SK-N-SH (cell line): ENCODE data around the gene DDI2.

ENCODE experiments used
- EP300 ChIP-seq, 2 experiments: IDR thresholded peaks; 2 replicates each; pipeline versions ENCODE4 v1.4.0 to v1.6.1; 2012; ENCODE audit warnings: borderline replicate concordance in 1 of 2, low read depth in 1 of 2, low read length in 1 of 2
- EZH2phosphoT487 ChIP-seq: fragments of 200-600 bp; sonication (generic); IDR thresholded peaks from 2 replicates; pipeline ENCODE4 v1.6.1; 2017; ENCODE audit warnings: low read depth, mixed run types, mild to moderate bottlenecking, antibody characterized with exemption, moderate library complexity, borderline replicate concordance
- FOXJ3 ChIP-seq: sonication (generic); formaldehyde crosslinking; IDR thresholded peaks from 2 replicates; pipeline ENCODE4 v1.5.1; 2020; ENCODE audit warnings: mild to moderate bottlenecking, missing genetic modification reagents
- JUND ChIP-seq: IDR thresholded peaks from 2 replicates; pipeline ENCODE4 v1.4.0; 2012
- MAX ChIP-seq: IDR thresholded peaks from 2 replicates; pipeline ENCODE4 v1.4.0; 2012; ENCODE audit warnings: low read depth
- MXI1 ChIP-seq: IDR thresholded peaks from 2 replicates; pipeline ENCODE4 v1.6.1; 2012; ENCODE audit warnings: mild to moderate bottlenecking, low read depth, low read length, improper control_type of control experiment
- POLR2AphosphoS5 ChIP-seq: IDR thresholded peaks from 2 replicates; pipeline ENCODE4 v1.6.1; 2012; ENCODE audit warnings: low read depth, low read length
- SIN3A ChIP-seq: IDR thresholded peaks from 2 replicates; pipeline ENCODE4 v1.6.1; 2012; ENCODE audit warnings: low read depth, mild to moderate bottlenecking, low read length, moderate library complexity, borderline replicate concordance
- TAF1 ChIP-seq: IDR thresholded peaks from 2 replicates; pipeline ENCODE4 v1.6.1; 2012; ENCODE audit warnings: low read depth, mild to moderate bottlenecking, low read length, moderate library complexity, borderline replicate concordance
- TF ChIP-seq, protein P1 (sequence below): fragments of 200-600 bp; sonication (generic); IDR thresholded peaks from 2 replicates; pipeline ENCODE4 v1.6.1; 2017; ENCODE audit warnings: antibody characterized with exemption, mild to moderate bottlenecking, moderate library complexity
- TF ChIP-seq, protein P2 (sequence below): IDR thresholded peaks from 2 replicates; pipeline ENCODE4 v1.6.1; 2012; ENCODE audit warnings: mild to moderate bottlenecking, low read depth, low read length, moderate library complexity
- TF ChIP-seq, protein P3 (sequence below): IDR thresholded peaks from 2 replicates; pipeline ENCODE4; 2012

GRCh38 chr1:15623435-15623834 lies 6.2 kb downstream of the DDI2 start:
- TF ChIP-seq, protein P1, sequence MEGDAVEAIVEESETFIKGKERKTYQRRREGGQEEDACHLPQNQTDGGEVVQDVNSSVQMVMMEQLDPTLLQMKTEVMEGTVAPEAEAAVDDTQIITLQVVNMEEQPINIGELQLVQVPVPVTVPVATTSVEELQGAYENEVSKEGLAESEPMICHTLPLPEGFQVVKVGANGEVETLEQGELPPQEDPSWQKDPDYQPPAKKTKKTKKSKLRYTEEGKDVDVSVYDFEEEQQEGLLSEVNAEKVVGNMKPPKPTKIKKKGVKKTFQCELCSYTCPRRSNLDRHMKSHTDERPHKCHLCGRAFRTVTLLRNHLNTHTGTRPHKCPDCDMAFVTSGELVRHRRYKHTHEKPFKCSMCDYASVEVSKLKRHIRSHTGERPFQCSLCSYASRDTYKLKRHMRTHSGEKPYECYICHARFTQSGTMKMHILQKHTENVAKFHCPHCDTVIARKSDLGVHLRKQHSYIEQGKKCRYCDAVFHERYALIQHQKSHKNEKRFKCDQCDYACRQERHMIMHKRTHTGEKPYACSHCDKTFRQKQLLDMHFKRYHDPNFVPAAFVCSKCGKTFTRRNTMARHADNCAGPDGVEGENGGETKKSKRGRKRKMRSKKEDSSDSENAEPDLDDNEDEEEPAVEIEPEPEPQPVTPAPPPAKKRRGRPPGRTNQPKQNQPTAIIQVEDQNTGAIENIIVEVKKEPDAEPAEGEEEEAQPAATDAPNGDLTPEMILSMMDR: no peak
- TF ChIP-seq SIN3A (no peak), POLR2AphosphoS5 (no peak), TAF1 (no peak), MXI1 (no peak), MAX (no peak), EZH2phosphoT487 (no peak), FOXJ3 (CRISPR knock-in tag) (no peak), EP300 (IDR thresholded peaks at IDR 0.05; ENCODE audit: borderline replicate concordance in 1 of 2, low read depth in 1 of 2, low read length in 1 of 2) (no peak), JUND (no peak)
- TF ChIP-seq, protein P2, sequence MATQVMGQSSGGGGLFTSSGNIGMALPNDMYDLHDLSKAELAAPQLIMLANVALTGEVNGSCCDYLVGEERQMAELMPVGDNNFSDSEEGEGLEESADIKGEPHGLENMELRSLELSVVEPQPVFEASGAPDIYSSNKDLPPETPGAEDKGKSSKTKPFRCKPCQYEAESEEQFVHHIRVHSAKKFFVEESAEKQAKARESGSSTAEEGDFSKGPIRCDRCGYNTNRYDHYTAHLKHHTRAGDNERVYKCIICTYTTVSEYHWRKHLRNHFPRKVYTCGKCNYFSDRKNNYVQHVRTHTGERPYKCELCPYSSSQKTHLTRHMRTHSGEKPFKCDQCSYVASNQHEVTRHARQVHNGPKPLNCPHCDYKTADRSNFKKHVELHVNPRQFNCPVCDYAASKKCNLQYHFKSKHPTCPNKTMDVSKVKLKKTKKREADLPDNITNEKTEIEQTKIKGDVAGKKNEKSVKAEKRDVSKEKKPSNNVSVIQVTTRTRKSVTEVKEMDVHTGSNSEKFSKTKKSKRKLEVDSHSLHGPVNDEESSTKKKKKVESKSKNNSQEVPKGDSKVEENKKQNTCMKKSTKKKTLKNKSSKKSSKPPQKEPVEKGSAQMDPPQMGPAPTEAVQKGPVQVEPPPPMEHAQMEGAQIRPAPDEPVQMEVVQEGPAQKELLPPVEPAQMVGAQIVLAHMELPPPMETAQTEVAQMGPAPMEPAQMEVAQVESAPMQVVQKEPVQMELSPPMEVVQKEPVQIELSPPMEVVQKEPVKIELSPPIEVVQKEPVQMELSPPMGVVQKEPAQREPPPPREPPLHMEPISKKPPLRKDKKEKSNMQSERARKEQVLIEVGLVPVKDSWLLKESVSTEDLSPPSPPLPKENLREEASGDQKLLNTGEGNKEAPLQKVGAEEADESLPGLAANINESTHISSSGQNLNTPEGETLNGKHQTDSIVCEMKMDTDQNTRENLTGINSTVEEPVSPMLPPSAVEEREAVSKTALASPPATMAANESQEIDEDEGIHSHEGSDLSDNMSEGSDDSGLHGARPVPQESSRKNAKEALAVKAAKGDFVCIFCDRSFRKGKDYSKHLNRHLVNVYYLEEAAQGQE: no peak
- TF ChIP-seq, protein P3, sequence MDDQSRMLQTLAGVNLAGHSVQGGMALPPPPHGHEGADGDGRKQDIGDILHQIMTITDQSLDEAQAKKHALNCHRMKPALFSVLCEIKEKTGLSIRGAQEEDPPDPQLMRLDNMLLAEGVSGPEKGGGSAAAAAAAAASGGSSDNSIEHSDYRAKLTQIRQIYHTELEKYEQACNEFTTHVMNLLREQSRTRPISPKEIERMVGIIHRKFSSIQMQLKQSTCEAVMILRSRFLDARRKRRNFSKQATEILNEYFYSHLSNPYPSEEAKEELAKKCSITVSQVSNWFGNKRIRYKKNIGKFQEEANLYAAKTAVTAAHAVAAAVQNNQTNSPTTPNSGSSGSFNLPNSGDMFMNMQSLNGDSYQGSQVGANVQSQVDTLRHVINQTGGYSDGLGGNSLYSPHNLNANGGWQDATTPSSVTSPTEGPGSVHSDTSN: no peak
